ENCODE results near the gene COL24A1.
"Not testable (repeated sequence)": the region's sequence is repeated elsewhere in the genome, so short reads cannot be mapped to it uniquely, and the experiment has no call there.

Gene COL24A1

DNA sequence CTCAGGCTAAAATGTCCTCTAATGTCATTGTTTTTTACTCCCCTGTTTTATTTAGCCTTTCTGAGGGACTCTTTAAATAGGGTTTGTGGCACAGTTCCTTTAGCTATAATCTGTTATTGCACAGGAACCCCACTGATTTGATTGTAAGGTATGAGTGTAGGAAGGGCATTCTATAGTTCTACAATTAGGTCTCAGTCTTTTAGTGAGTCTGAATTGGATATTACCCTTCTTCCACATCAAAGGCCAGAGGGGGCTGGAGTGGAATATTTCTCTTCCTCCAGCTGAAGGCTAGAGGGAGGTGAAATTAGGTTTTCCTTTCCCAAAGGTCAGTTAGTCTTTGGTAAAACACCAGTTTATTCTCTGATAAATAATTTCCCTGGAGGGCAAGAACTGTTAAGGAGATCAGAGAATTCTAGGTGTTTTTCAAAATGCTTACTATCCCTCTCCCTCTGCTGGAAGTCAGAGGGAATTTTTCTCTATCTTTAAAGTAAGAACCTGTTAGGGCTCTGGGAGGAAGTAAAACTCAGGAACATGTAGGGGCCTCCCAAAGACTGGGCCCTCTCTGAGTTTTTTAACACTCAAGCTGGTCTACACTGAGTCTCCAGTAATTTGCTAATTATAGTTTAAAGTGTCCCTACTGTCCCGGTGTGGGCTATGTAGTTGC lies 272.1 kb downstream of the COL24A1 start:
- peak; percentile 43 for DNase-seq

- DNase-seq = no peak
Observed at GRCh38 chr1:85867189-85867588, 289.4 kb downstream of the COL24A1 start.

- DNase-seq = peak; percentile 4
Observed at GRCh38 chr1:85865213-85865612, 291.4 kb downstream of the COL24A1 start.

DNA sequence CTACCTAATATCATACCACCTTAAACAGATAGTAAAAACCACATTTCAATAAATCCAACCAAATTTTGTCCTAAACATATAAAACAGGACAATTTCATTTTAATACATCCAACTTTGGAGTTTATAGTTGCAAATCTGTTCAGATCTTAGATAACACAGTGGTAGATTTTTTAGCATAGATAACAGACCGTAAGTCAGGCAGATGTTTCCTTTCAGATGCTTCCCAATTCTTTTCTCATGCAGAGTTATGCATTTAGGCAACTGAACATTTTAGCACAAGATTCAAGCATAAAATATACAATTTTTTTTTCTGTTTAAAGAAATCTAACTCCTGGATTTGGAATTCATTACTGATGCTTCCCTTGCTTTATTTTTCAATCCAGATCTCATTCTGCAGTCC lies 291.8 kb downstream of the COL24A1 start:
- no peak for DNase-seq

- not testable (repeated sequence) for DNase-seq
Observed at GRCh38 chr1:85863639-85864038, 292.9 kb downstream of the COL24A1 start.

- DNase-seq = peak; percentile 22
Observed at GRCh38 chr1:85862456-85862855, 294.1 kb downstream of the COL24A1 start.

DNA sequence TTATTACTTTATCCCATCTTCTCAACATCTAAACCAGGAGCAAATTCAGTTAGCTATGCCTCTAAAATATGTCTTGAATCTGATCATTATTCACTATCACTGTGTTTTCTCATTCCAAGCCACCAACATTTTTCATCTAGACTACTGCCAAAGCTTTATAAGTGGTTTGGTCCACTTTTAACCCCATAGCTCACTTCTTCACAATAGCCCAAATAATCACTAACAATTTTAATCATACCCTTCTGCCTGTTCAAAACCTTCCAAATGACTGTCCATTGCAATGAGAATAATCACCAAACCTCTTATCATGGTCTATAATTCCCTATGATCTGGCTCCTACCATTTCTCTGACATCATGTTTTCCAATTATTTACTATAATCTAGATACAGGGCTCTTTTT lies 298.6 kb downstream of the COL24A1 start:
- no peak for DNase-seq

DNA sequence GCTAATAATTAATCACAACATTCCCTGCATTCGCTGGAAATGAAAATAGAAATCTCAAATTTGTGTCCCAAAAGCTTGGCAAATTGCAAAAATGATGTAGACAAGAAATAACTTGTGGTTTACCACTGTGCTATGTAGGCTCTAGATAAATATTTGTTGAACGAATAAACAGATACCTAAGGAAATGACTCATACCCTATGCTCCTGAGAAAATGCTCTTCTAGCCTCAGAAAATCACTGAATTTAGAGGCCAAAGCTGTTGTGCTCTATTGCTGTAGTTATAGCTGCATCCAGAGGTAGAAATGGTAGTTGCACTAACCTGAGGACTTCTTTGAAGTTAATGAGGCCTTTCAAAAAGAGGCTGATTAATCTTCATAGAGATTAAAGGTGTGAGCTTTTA lies 306.3 kb downstream of the COL24A1 start:
- DNase-seq = peak; percentile 92

DNA sequence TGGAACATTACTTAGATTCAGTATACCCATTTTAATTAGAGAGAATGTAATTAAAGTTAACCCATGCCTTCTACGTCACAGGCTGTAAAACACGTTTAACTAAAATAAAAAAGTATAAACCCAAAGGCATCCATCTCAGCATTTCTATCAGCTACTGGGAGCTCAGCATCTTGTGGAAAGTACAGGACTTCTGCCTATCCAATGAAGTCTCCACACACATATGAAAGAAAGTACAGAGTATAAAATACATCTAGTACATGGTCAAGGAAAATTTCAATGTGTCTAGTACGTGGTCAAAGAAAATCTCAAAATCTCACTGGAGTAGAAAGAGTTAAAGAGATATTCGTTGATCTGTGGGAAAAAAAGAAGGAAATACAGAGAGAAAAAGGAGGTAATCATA lies 306.9 kb downstream of the COL24A1 start:
- no peak for DNase-seq

DNA sequence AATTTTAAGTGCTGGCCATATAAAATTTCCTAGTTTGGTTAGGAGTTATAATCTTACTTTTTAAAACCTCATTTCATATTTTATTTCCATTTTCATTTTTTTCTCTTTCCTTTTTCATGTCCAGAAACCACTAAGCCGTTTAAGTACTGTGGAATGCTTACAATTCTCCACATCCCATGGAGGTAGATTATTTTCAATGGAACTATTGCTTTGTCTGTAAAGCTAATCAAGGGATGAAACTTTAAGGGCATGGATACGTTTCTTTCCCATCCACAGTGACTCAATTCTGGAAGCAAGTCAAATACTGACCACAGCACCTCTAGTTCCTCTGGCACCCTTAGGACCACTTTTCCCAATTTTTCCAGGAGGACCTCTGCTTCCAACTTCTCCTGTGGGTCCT lies 309.2 kb downstream of the COL24A1 start:
- peak; percentile 12 for DNase-seq

- DNase-seq = no peak
Observed at GRCh38 chr1:85846706-85847105, 309.9 kb downstream of the COL24A1 start.

GRCh38 chr1:85839459-85839858 lies 317.1 kb downstream of the COL24A1 start:
- no peak for DNase-seq

DNA sequence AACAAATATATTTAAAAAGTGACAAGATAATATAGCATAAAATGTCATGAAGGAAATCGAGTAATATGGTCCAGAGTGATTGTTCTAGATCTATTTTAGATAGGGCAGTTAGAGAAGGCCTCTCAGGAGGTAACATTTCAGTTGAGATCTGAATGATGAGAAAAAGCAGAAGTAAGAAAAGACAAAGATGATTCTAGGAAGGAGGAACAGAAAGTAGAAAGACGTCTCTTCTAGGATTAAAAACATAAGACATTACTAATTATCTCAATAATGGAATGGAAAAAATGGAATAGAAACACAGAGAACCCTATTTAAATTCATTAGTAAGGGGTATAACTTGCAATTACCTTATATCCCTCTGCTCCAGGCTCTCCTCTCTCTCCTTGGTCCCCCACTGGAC lies 318.3 kb downstream of the COL24A1 start:
- no peak for DNase-seq

- DNase-seq = no peak
Observed at GRCh38 chr1:85836736-85837135, 319.8 kb downstream of the COL24A1 start.

GRCh38 chr1:85833165-85833564 lies 323.4 kb downstream of the COL24A1 start:
- not testable (repeated sequence) for DNase-seq

- DNase-seq = no peak
Observed at GRCh38 chr1:85830837-85831236, 325.7 kb downstream of the COL24A1 start.

DNA sequence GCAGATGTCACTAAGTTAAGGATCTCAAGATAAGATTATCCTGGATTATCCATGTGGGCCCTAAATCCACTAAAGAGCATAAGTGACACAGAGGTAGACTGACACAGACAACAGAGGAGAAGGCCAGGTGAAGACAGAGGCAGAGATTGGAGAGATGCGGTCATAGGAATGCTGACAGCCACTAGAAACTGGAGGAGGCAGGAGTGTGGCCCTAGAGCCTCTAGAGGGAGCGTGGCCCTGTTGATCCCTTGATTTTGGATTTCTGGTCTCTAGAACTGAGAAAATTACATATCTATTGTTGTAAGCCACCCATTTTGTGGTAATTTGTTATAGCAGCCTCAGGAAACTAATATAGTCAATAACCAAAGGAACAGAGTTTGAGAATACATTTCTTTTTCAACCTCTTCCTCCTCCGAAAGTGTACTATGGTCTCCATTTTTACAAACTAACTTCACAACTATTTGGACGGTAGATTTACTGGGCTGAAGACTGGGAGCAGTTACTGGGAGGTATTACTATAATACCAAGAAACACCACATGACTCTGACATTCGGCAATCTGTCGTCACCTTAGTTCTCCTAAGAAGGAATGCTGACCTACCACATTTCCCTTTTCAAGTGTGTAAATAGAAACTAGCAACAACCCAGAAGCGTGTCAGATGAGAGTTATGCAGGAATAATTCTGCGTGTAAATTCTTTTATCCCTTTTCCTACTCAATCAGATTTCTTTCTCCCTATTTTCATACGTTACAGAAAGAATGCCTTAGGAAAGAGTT lies 332.3 kb downstream of the COL24A1 start:
- DNase-seq = no peak

- DNase-seq = no peak
Observed at GRCh38 chr1:85822696-85823095, 333.9 kb downstream of the COL24A1 start.

- DNase-seq = peak; percentile 75
Observed at GRCh38 chr1:85818371-85818770, 338.2 kb downstream of the COL24A1 start.

GRCh38 chr1:85816606-85817005 lies 340.0 kb downstream of the COL24A1 start:
- DNase-seq = no peak

DNA sequence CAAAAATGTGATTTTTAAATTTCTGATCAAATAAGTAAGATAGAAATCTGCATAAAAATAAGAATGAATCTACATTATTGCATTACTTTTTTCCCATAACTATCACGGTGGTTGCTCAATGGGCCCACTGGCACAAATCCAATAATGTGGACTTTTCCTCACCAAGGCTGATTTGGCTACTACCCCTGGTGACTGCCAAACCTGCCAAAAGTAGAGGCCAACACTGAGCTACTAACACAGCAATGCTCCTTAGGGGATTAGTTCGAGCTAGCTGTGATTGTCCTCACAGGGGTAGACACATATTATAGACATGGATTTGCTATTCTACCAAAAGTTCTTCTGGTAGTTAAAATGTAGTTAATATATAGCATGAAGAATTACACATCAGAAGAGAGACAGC lies 340.7 kb downstream of the COL24A1 start:
- no peak for DNase-seq

DNA sequence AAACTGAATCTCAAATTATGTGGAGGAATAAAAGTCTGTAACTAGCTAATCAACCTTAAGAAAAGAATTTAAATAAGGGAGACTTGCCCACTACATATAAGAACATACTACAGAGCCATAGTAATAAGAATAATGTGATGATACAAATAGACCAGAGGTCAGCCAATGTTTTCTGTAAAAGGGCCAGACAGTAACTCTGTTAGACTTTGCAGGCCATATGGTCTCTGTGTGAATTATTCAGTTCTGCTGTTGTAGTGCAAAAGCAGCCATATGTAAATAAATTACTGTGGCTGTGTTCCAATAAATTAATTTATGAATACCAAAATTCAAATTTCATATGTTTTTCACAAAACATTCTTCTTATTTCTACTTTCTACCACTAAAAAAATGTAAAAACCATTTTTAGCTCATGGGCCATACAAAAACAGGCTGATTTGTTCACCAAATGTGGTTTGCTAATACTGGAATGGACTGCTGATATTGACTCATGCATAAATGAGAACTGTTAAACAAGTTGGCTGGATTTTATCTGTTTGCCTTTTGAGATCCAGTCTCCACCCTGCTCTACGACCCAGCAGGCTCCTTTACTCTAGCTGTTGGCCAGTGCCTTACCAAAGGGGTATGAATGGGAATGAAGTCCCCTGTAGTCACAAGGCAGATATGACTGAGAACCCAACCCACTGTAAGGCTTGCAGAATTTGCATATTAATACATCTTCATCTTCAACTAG lies 350.2 kb downstream of the COL24A1 start:
- DNase-seq = no peak

GRCh38 chr1:85801520-85801919 lies 355.1 kb downstream of the COL24A1 start:
- peak; percentile 62 for DNase-seq

DNA sequence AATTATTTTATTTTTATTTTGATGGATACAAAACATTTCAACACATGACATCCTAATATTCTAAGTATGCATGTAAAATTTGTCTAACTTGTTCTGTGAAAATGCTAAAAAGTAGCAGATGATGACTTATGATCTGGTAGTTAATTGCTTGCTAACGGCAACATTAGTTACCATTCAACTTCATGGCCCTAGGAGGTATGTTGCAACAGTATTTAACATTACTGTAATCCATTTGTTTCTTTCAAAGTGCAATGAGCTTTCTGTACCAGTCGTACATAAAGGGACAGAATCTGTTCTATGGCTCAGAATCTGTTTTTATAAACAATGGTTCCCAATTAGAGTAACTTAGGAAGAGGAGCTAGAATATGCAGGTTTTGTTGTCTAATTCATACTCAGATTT lies 356.8 kb downstream of the COL24A1 start:
- no peak for DNase-seq
